ENCODE results near the gene PPP1R1B.

The PPP1R1B gene

GRCh38 chr17:39641883-39642282 is 15.1 kb downstream of the PPP1R1B start:
- Histone ChIP-seq H3K4me3 (ENCODE audit: insufficient read depth, low read depth, low read length, poor library complexity, severe bottlenecking) (no peak overlapping the region), H3K4me1 (ENCODE audit: control insufficient read depth, insufficient read depth, low read length, poor library complexity, severe bottlenecking) (peaks cover 17% of the 10 kb centered on the region)

GRCh38 chr17:39642291-39643074 is 15.7 kb downstream of the PPP1R1B start:
- H3K36me3 ChIP-seq (ENCODE audit: control insufficient read depth, insufficient read depth, low read length) = peaks cover 3% of the 10 kb centered on the region
- H3K4me1 ChIP-seq (ENCODE audit: control insufficient read depth, insufficient read depth, low read length, poor library complexity, severe bottlenecking) = peaks cover 17% of the 10 kb centered on the region
- DNase-seq = no peak
- no peak overlapping the region for H3K27ac ChIP-seq (ENCODE audit: insufficient read depth, low read length, poor library complexity, severe bottlenecking)
- no peak overlapping the region for H3K4me3 ChIP-seq (ENCODE audit: insufficient read depth, low read depth, low read length, poor library complexity, severe bottlenecking)
- no peaks in the 10 kb centered on the region for H3K9me3 ChIP-seq (ENCODE audit: control insufficient read depth, low read length)
- no peaks in the 10 kb centered on the region for H3K27me3 ChIP-seq (replicated peaks; ENCODE audit: control insufficient read depth, insufficient read depth, low read length, poor library complexity, severe bottlenecking)

More at GRCh38 chr17:39641883-39642282, 15.1 kb downstream of the PPP1R1B start:
- Histone ChIP-seq H3K9me3 (ENCODE audit: control insufficient read depth, low read length) (no peaks in the 10 kb centered on the region), H3K27ac (ENCODE audit: insufficient read depth, low read length, poor library complexity, severe bottlenecking) (no peak overlapping the region), H3K36me3 (ENCODE audit: control insufficient read depth, insufficient read depth, low read length) (peaks cover 3% of the 10 kb centered on the region), H3K27me3 (replicated peaks; ENCODE audit: control insufficient read depth, insufficient read depth, low read length, poor library complexity, severe bottlenecking) (no peaks in the 10 kb centered on the region)
- no peak for DNase-seq

GRCh38 chr17:39643271-39643670 is 16.5 kb downstream of the PPP1R1B start:
- Histone ChIP-seq H3K27me3 (replicated peaks; ENCODE audit: control insufficient read depth, insufficient read depth, low read length, poor library complexity, severe bottlenecking) (no peaks in the 10 kb centered on the region), H3K27ac (ENCODE audit: insufficient read depth, low read length, poor library complexity, severe bottlenecking) (no peak overlapping the region), H3K9me3 (ENCODE audit: control insufficient read depth, low read length) (no peaks in the 10 kb centered on the region), H3K36me3 (ENCODE audit: control insufficient read depth, insufficient read depth, low read length) (peaks cover 3% of the 10 kb centered on the region), H3K4me3 (ENCODE audit: insufficient read depth, low read depth, low read length, poor library complexity, severe bottlenecking) (no peak overlapping the region), H3K4me1 (ENCODE audit: control insufficient read depth, insufficient read depth, low read length, poor library complexity, severe bottlenecking) (peaks cover 10% of the 10 kb centered on the region)
- no peak for DNase-seq

GRCh38 chr17:39647256-39647655 is 20.5 kb downstream of the PPP1R1B start:
- Histone ChIP-seq H3K9me3 (ENCODE audit: control insufficient read depth, low read length) (no peaks in the 10 kb centered on the region), H3K4me3 (ENCODE audit: insufficient read depth, low read depth, low read length, poor library complexity, severe bottlenecking) (no peak overlapping the region)

GRCh38 chr17:39648616-39649366 is 22.0 kb downstream of the PPP1R1B start:
- no peaks in the 10 kb centered on the region for H3K9me3 ChIP-seq (ENCODE audit: control insufficient read depth, low read length)
- H3K4me1 ChIP-seq (ENCODE audit: control insufficient read depth, insufficient read depth, low read length, poor library complexity, severe bottlenecking) = no peaks in the 10 kb centered on the region
- H3K4me3 ChIP-seq (ENCODE audit: insufficient read depth, low read depth, low read length, poor library complexity, severe bottlenecking) = no peak overlapping the region
- DNase-seq = no peak
- H3K27ac ChIP-seq (ENCODE audit: insufficient read depth, low read length, poor library complexity, severe bottlenecking) = no peak overlapping the region
- H3K27me3 ChIP-seq (replicated peaks; ENCODE audit: control insufficient read depth, insufficient read depth, low read length, poor library complexity, severe bottlenecking) = no peaks in the 10 kb centered on the region
- H3K36me3 ChIP-seq (ENCODE audit: control insufficient read depth, insufficient read depth, low read length) = peaks cover 3% of the 10 kb centered on the region

More at GRCh38 chr17:39647256-39647655, 20.5 kb downstream of the PPP1R1B start:
- H3K36me3 ChIP-seq (ENCODE audit: control insufficient read depth, insufficient read depth, low read length) = peaks cover 3% of the 10 kb centered on the region
- peaks cover 1% of the 10 kb centered on the region for H3K4me1 ChIP-seq (ENCODE audit: control insufficient read depth, insufficient read depth, low read length, poor library complexity, severe bottlenecking)
- no peak overlapping the region for H3K27ac ChIP-seq (ENCODE audit: insufficient read depth, low read length, poor library complexity, severe bottlenecking)
- no peaks in the 10 kb centered on the region for H3K27me3 ChIP-seq (replicated peaks; ENCODE audit: control insufficient read depth, insufficient read depth, low read length, poor library complexity, severe bottlenecking)
- DNase-seq = no peak

GRCh38 chr17:39650121-39650579 is 23.4 kb downstream of the PPP1R1B start:
- H3K4me1 ChIP-seq (ENCODE audit: control insufficient read depth, insufficient read depth, low read length, poor library complexity, severe bottlenecking) = no peaks in the 10 kb centered on the region

GRCh38 chr17:39651923-39652586 is 25.3 kb downstream of the PPP1R1B start:
- no peaks in the 10 kb centered on the region for H3K4me1 ChIP-seq (ENCODE audit: control insufficient read depth, insufficient read depth, low read length, poor library complexity, severe bottlenecking)

More at GRCh38 chr17:39650121-39650579, 23.4 kb downstream of the PPP1R1B start:
- no peak for DNase-seq
- Histone ChIP-seq H3K9me3 (ENCODE audit: control insufficient read depth, low read length) (no peaks in the 10 kb centered on the region), H3K27me3 (replicated peaks; ENCODE audit: control insufficient read depth, insufficient read depth, low read length, poor library complexity, severe bottlenecking) (no peaks in the 10 kb centered on the region), H3K27ac (ENCODE audit: insufficient read depth, low read length, poor library complexity, severe bottlenecking) (no peak overlapping the region), H3K36me3 (ENCODE audit: control insufficient read depth, insufficient read depth, low read length) (peaks cover 3% of the 10 kb centered on the region), H3K4me3 (ENCODE audit: insufficient read depth, low read depth, low read length, poor library complexity, severe bottlenecking) (no peak overlapping the region)

GRCh38 chr17:39652587-39653315 is 26.0 kb downstream of the PPP1R1B start:
- Histone ChIP-seq H3K9me3 (ENCODE audit: control insufficient read depth, low read length) (no peaks in the 10 kb centered on the region), H3K36me3 (ENCODE audit: control insufficient read depth, insufficient read depth, low read length) (peaks cover 11% of the 10 kb centered on the region), H3K4me3 (ENCODE audit: insufficient read depth, low read depth, low read length, poor library complexity, severe bottlenecking) (no peak overlapping the region), H3K27me3 (replicated peaks; ENCODE audit: control insufficient read depth, insufficient read depth, low read length, poor library complexity, severe bottlenecking) (no peaks in the 10 kb centered on the region), H3K4me1 (ENCODE audit: control insufficient read depth, insufficient read depth, low read length, poor library complexity, severe bottlenecking) (no peaks in the 10 kb centered on the region), H3K27ac (ENCODE audit: insufficient read depth, low read length, poor library complexity, severe bottlenecking) (no peak overlapping the region)
- no peak for DNase-seq

More at GRCh38 chr17:39651923-39652586, 25.3 kb downstream of the PPP1R1B start:
- no peak for DNase-seq
- Histone ChIP-seq H3K9me3 (ENCODE audit: control insufficient read depth, low read length) (no peaks in the 10 kb centered on the region), H3K27ac (ENCODE audit: insufficient read depth, low read length, poor library complexity, severe bottlenecking) (no peak overlapping the region), H3K27me3 (replicated peaks; ENCODE audit: control insufficient read depth, insufficient read depth, low read length, poor library complexity, severe bottlenecking) (no peaks in the 10 kb centered on the region), H3K36me3 (ENCODE audit: control insufficient read depth, insufficient read depth, low read length) (peaks cover 10% of the 10 kb centered on the region), H3K4me3 (ENCODE audit: insufficient read depth, low read depth, low read length, poor library complexity, severe bottlenecking) (no peak overlapping the region)

- DNase-seq = no peak
- Histone ChIP-seq H3K27me3 (replicated peaks; ENCODE audit: control insufficient read depth, insufficient read depth, low read length, poor library complexity, severe bottlenecking) (no peaks in the 10 kb centered on the region), H3K9me3 (ENCODE audit: control insufficient read depth, low read length) (no peaks in the 10 kb centered on the region), H3K36me3 (ENCODE audit: control insufficient read depth, insufficient read depth, low read length) (peaks cover 16% of the 10 kb centered on the region), H3K27ac (ENCODE audit: insufficient read depth, low read length, poor library complexity, severe bottlenecking) (no peak overlapping the region), H3K4me3 (ENCODE audit: insufficient read depth, low read depth, low read length, poor library complexity, severe bottlenecking) (no peak overlapping the region), H3K4me1 (ENCODE audit: control insufficient read depth, insufficient read depth, low read length, poor library complexity, severe bottlenecking) (no peaks in the 10 kb centered on the region)
Observed at GRCh38 chr17:39653316-39653661, 26.5 kb downstream of the PPP1R1B start.
